ENCODE data around the gene TRIM43.

TRIM43 gene

GRCh38 chr2:95573866-95574265 is 17.9 kb upstream of the TRIM43 start:
- H2AFZ ChIP-seq (ENCODE audit: low read length) = no peak overlapping the region
- no peaks in the 10 kb centered on the region for H3K4me1 ChIP-seq (ENCODE audit: low read length)
- H3K27ac ChIP-seq (ENCODE audit: low read length) = no peak overlapping the region
- no peak for TF ChIP-seq CTCF (IDR thresholded peaks at IDR 0.05; ENCODE audit: low read length)
- H3K9ac ChIP-seq (ENCODE audit: low read length) = no peak overlapping the region
- H4K20me1 ChIP-seq (ENCODE audit: insufficient read depth, low read length) = no peaks in the 10 kb centered on the region
- H3K79me2 ChIP-seq (ENCODE audit: low read length) = no peaks in the 10 kb centered on the region
- no peaks in the 10 kb centered on the region for H3K36me3 ChIP-seq (replicated peaks; ENCODE audit: insufficient read depth, low read length)
- no peak for DNase-seq
- no peak overlapping the region for H3K4me3 ChIP-seq (ENCODE audit: low read length)
- no peak overlapping the region for H3K4me2 ChIP-seq (ENCODE audit: low read depth, low read length)
- no peaks in the 10 kb centered on the region for H3F3A ChIP-seq (ENCODE audit: insufficient read depth, low read length)
- no peaks in the 10 kb centered on the region for H3K9me3 ChIP-seq (replicated peaks; ENCODE audit: insufficient read depth, low read length)
- H3K27me3 ChIP-seq (replicated peaks; ENCODE audit: insufficient read depth, low read length) = no peaks in the 10 kb centered on the region
- H3K9me2 ChIP-seq (replicated peaks; ENCODE audit: insufficient read depth, low read length) = no peaks in the 10 kb centered on the region

GRCh38 chr2:95574506-95574905 is 17.3 kb upstream of the TRIM43 start:
- TF ChIP-seq EZH2 (optimal IDR thresholded peaks at IDR 0.05; ENCODE audit: low read depth, low read length) (no peak), CTCF (IDR thresholded peaks at IDR 0.05; ENCODE audit: low read length) (no peak), EZH2phosphoT487 (IDR thresholded peaks at IDR 0.05; ENCODE audit: low read length) (no peak)
- H3K27ac ChIP-seq (ENCODE audit: low read length) = no peak overlapping the region
- no peak overlapping the region for H3K9ac ChIP-seq (ENCODE audit: low read length)
- no peaks in the 10 kb centered on the region for H3K9me3 ChIP-seq (replicated peaks; ENCODE audit: insufficient read depth, low read length)
- H3K79me2 ChIP-seq (ENCODE audit: low read length) = no peaks in the 10 kb centered on the region
- H3K4me1 ChIP-seq (ENCODE audit: low read length) = no peaks in the 10 kb centered on the region
- no peak for DNase-seq
- H3K36me3 ChIP-seq (replicated peaks; ENCODE audit: insufficient read depth, low read length) = no peaks in the 10 kb centered on the region
- H2AFZ ChIP-seq (ENCODE audit: low read length) = no peak overlapping the region
- no peaks in the 10 kb centered on the region for H4K20me1 ChIP-seq (ENCODE audit: insufficient read depth, low read length)
- no peak overlapping the region for H3K4me2 ChIP-seq (ENCODE audit: low read depth, low read length)
- H3F3A ChIP-seq (ENCODE audit: insufficient read depth, low read length) = no peaks in the 10 kb centered on the region
- H3K9me2 ChIP-seq (replicated peaks; ENCODE audit: insufficient read depth, low read length) = no peaks in the 10 kb centered on the region
- H3K27me3 ChIP-seq (replicated peaks; ENCODE audit: insufficient read depth, low read length) = no peaks in the 10 kb centered on the region
- no peak overlapping the region for H3K4me3 ChIP-seq (ENCODE audit: low read length)

- DNase-seq = no peak
These were observed 15.9 kb upstream of the TRIM43 start for GRCh38 chr2:95575857-95576256.

More at GRCh38 chr2:95575857-95576256, 15.9 kb upstream of the TRIM43 start:
- Histone ChIP-seq H3K9ac (ENCODE audit: low read length) (no peak overlapping the region), H3K4me1 (ENCODE audit: low read length) (no peaks in the 10 kb centered on the region), H3K79me2 (ENCODE audit: low read length) (no peaks in the 10 kb centered on the region), H3K9me3 (replicated peaks; ENCODE audit: insufficient read depth, low read length) (no peaks in the 10 kb centered on the region), H2AFZ (ENCODE audit: low read length) (no peak overlapping the region), H3K27me3 (replicated peaks; ENCODE audit: insufficient read depth, low read length) (no peaks in the 10 kb centered on the region), H4K20me1 (ENCODE audit: insufficient read depth, low read length) (no peaks in the 10 kb centered on the region), H3K4me2 (ENCODE audit: low read depth, low read length) (no peak overlapping the region), H3K36me3 (replicated peaks; ENCODE audit: insufficient read depth, low read length) (no peaks in the 10 kb centered on the region), H3K27ac (ENCODE audit: low read length) (no peak overlapping the region), H3F3A (ENCODE audit: insufficient read depth, low read length) (no peaks in the 10 kb centered on the region), H3K9me2 (replicated peaks; ENCODE audit: insufficient read depth, low read length) (no peaks in the 10 kb centered on the region), H3K4me3 (ENCODE audit: low read length) (no peak overlapping the region)
- TF ChIP-seq EZH2 (optimal IDR thresholded peaks at IDR 0.05; ENCODE audit: low read depth, low read length) (no peak), EZH2phosphoT487 (IDR thresholded peaks at IDR 0.05; ENCODE audit: low read length) (no peak), CTCF (IDR thresholded peaks at IDR 0.05; ENCODE audit: low read length) (no peak)

Measured in MM.1S (cell line).